Erythroblast (primary cell): ENCODE data around the gene RNF152.

Experiments used
- GATA1 ChIP-seq: IDR thresholded peaks from 2 replicates; pipeline ENCODE4 v1.6.1; 2011; ENCODE audit warnings: low read depth, mild to moderate bottlenecking, control low read depth, low read length, moderate library complexity
- POLR2A ChIP-seq: IDR thresholded peaks from 2 replicates; pipeline ENCODE4 v1.6.1; 2011; ENCODE audit warnings: mild to moderate bottlenecking, low read length

DNA sequence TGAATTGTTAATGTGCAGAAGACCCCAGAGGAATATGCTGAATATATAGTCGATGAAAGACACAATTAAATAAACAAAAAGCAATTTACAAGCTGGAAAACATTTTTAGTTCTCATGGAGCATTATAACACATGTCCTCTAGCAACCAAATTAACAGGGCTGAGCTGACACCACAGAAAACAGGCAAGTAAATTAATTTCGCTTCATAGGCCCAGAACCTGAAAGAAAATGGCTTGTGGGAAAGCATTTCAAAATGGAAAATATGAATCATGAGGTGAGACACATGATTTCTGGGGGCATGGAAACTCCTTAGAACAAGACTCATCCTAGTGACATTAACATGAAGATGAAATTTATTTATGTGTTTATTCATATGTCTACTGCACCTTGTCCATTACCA is 25.0 kb upstream of the RNF152 start:
- TF ChIP-seq POLR2A (no peak), GATA1 (no peak)
